OCI-LY7 (cell line): ENCODE data around the gene TTLL10.

Source experiments
- EZH2phosphoT487 ChIP-seq: fragments of 200-600 bp; sonication (generic); IDR thresholded peaks from 2 replicates; pipeline ENCODE4 v1.6.1; 2018; ENCODE audit warnings: low read depth, borderline replicate concordance, mild to moderate bottlenecking, mixed run types, antibody characterized with exemption, low read length, moderate library complexity, mixed read lengths
- TF ChIP-seq, protein P1 (sequence below): fragments of 200-600 bp; sonication (generic); conservative IDR thresholded peaks from 2 replicates; pipeline ENCODE4 v1.5.1; 2014; ENCODE audit warnings: mild to moderate bottlenecking, antibody characterized with exemption, low read length, moderate library complexity, mixed read lengths

GRCh38 chr1:1165900-1166421 is 7.7 kb upstream of the TTLL10 start:
- TF ChIP-seq EZH2phosphoT487: no peak
- TF ChIP-seq, protein P1, sequence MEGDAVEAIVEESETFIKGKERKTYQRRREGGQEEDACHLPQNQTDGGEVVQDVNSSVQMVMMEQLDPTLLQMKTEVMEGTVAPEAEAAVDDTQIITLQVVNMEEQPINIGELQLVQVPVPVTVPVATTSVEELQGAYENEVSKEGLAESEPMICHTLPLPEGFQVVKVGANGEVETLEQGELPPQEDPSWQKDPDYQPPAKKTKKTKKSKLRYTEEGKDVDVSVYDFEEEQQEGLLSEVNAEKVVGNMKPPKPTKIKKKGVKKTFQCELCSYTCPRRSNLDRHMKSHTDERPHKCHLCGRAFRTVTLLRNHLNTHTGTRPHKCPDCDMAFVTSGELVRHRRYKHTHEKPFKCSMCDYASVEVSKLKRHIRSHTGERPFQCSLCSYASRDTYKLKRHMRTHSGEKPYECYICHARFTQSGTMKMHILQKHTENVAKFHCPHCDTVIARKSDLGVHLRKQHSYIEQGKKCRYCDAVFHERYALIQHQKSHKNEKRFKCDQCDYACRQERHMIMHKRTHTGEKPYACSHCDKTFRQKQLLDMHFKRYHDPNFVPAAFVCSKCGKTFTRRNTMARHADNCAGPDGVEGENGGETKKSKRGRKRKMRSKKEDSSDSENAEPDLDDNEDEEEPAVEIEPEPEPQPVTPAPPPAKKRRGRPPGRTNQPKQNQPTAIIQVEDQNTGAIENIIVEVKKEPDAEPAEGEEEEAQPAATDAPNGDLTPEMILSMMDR: no peak
